Measurements from ENCODE around the gene FOSL2. TPM values are rescaled to one million over a fixed set of nuclear protein-coding genes. Genes with fewer than 3 reads are reported as not detected.

The FOSL2 gene
- polyA plus RNA-seq, 1 of the 3 experiments (the other 2 are of a cell fraction), result 41.7 TPM

- no peak for DNase-seq
- TF ChIP-seq RCOR1 (IDR thresholded peaks at IDR 0.05; ENCODE audit: low read length) (no peak), PBX3 (IDR thresholded peaks at IDR 0.05) (peak; percentile 44; the same call in 1 of the 2 replicates)
- Histone ChIP-seq H3K4me1 (ENCODE audit: control insufficient read depth in 1 of 2, insufficient read depth in 2 of 2, low read depth in 1 of 2, low read length in 1 of 2) (peaks cover 0 to 6% of the 10 kb centered on the region in 2 experiments; a peak in 1 of 4 replicates), H3K36me3 (replicated peaks in 1 of 2; ENCODE audit: control insufficient read depth in 1 of 2, insufficient read depth in 2 of 2, low read length in 1 of 2) (no peaks in the 10 kb centered on the region), H3K9me3 (no peaks in the 10 kb centered on the region), H3K27me3 (ENCODE audit: insufficient read depth) (no peaks in the 10 kb centered on the region), H3K79me2 (ENCODE audit: insufficient read depth) (no peaks in the 10 kb centered on the region), H3K4me2 (no peak overlapping the region), H3K4me3 (ENCODE audit: low read depth in 2 of 2, low read length in 1 of 2) (no peak overlapping the region), H3K9ac (no peak overlapping the region), H3K9me2 (no peaks in the 10 kb centered on the region), H2AFZ (ENCODE audit: low read depth) (no peak overlapping the region), H4K20me1 (ENCODE audit: insufficient read depth) (no peaks in the 10 kb centered on the region), H3F3A (replicated peaks; ENCODE audit: insufficient read depth) (no peaks in the 10 kb centered on the region), H3K27ac (ENCODE audit: low read depth in 2 of 2, low read length in 1 of 2) (no peak overlapping the region)
- ChIA-PET POLR2A (interaction anchor here (1.8 kb wide), 1 partner anchor 22 kb away, joined by 5 read pairs; no protein-coding TSS in a partner anchor), CTCF (interaction anchor here (2.5 to 4.0 kb wide), 2 partner anchors 12 to 624 kb away, joined by 7 to 13 read pairs; no protein-coding TSS in a partner anchor)
- 95% methylated on average over 9 of the region's 9 CpGs for WGBS (ENCODE audit: low lambda C conversion rate)
Measured at GRCh38 chr2:28377984-28378678, 14.5 kb upstream of the FOSL2 start.

DNA sequence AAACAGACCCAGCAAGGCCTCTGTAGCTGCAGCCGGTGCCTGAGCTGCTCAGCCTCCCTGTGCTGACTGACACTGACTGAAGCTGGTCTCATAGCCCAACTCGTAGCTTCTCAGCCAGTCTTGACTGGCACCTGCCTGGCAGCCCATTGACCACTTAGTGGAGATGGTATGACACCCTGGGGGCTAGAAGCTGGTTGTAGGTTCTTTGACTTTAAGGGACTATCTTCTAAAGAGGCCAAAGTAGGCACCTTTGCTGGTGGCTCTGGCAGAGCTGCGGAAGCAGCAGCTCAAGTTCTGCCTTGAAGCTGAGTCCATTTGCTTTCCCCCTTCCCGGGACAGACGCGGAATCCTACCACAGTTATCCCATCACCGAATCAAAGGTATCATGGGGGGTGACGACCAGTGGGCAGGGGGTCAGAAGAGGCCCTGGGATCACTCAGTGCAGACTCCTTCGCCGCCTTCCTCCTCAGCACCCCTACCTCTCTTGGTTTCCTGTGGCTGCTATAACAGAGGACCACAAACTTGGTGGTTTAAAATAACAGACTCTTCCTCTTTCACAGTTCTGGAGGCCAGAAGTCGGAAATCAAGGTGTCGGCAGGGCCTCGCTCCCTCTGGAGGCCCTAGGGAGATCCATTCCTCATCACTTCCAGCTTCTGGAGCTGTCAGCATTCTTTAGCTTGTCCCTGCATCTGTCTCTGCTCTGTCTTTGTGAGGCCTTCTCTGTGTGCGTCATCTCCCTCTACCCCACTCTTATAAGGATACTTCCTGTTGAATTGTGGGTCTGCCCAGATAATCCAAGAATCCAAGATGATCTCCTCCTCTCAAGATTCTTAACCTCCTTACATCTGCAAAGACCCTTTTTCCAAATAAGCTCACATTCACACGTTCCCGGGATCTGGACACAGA is 13.7 kb upstream of the FOSL2 start:
- Histone ChIP-seq H4K20me1 (ENCODE audit: insufficient read depth) (no peaks in the 10 kb centered on the region), H3K27me3 (ENCODE audit: insufficient read depth) (no peaks in the 10 kb centered on the region), H3F3A (replicated peaks; ENCODE audit: insufficient read depth) (no peaks in the 10 kb centered on the region), H3K36me3 (replicated peaks in 1 of 2; ENCODE audit: control insufficient read depth in 1 of 2, insufficient read depth in 2 of 2, low read length in 1 of 2) (no peaks in the 10 kb centered on the region), H2AFZ (ENCODE audit: low read depth) (no peak overlapping the region), H3K4me3 (ENCODE audit: low read depth in 2 of 2, low read length in 1 of 2) (no peak overlapping the region), H3K9me3 (no peaks in the 10 kb centered on the region), H3K9me2 (no peaks in the 10 kb centered on the region), H3K4me1 (ENCODE audit: control insufficient read depth in 1 of 2, insufficient read depth in 2 of 2, low read depth in 1 of 2, low read length in 1 of 2) (peaks cover 0 to 6% of the 10 kb centered on the region in 2 experiments; a peak in 1 of 4 replicates), H3K9ac (no peak overlapping the region), H3K4me2 (no peak overlapping the region), H3K79me2 (ENCODE audit: insufficient read depth) (no peaks in the 10 kb centered on the region), H3K27ac (ENCODE audit: low read depth in 2 of 2, low read length in 1 of 2) (no peak overlapping the region)
- WGBS (ENCODE audit: low lambda C conversion rate), result 91% methylated on average over 12 of the region's 16 CpGs
- POLR2A ChIA-PET, result interaction anchor here (0.6 to 1.8 kb wide), 2 partner anchors 23 to 101 kb away, joined by 3 to 5 read pairs; no protein-coding TSS in a partner anchor
- no peak for TF ChIP-seq JUND (IDR thresholded peaks at IDR 0.05)
- no peak for TF ChIP-seq EZH2phosphoT487 (IDR thresholded peaks at IDR 0.05; ENCODE audit: borderline replicate concordance, low read depth)
- TF ChIP-seq SIN3A (IDR thresholded peaks at IDR 0.05; ENCODE audit: borderline replicate concordance, low read depth, low read length), result no peak
- no peak for TF ChIP-seq TAF1 (IDR thresholded peaks at IDR 0.05; ENCODE audit: borderline replicate concordance, low read depth, low read length)
- no peak for TF ChIP-seq GATA2 (CRISPR knock-in tag; IDR thresholded peaks at IDR 0.05)
- TF ChIP-seq SMC3 (IDR thresholded peaks at IDR 0.05; ENCODE audit: low read depth, low read length), result no peak
- no peak for TF ChIP-seq RAD21 (IDR thresholded peaks at IDR 0.05; ENCODE audit: low read length)
- TF ChIP-seq POLR2AphosphoS5 (IDR thresholded peaks at IDR 0.05; ENCODE audit: low read depth, low read length), result no peak
- TF ChIP-seq, protein P1, sequence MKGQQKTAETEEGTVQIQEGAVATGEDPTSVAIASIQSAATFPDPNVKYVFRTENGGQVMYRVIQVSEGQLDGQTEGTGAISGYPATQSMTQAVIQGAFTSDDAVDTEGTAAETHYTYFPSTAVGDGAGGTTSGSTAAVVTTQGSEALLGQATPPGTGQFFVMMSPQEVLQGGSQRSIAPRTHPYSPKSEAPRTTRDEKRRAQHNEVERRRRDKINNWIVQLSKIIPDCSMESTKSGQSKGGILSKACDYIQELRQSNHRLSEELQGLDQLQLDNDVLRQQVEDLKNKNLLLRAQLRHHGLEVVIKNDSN (IDR thresholded peaks at IDR 0.05; ENCODE audit: borderline replicate concordance, low read depth), result no peak
- TF ChIP-seq, protein P2, sequence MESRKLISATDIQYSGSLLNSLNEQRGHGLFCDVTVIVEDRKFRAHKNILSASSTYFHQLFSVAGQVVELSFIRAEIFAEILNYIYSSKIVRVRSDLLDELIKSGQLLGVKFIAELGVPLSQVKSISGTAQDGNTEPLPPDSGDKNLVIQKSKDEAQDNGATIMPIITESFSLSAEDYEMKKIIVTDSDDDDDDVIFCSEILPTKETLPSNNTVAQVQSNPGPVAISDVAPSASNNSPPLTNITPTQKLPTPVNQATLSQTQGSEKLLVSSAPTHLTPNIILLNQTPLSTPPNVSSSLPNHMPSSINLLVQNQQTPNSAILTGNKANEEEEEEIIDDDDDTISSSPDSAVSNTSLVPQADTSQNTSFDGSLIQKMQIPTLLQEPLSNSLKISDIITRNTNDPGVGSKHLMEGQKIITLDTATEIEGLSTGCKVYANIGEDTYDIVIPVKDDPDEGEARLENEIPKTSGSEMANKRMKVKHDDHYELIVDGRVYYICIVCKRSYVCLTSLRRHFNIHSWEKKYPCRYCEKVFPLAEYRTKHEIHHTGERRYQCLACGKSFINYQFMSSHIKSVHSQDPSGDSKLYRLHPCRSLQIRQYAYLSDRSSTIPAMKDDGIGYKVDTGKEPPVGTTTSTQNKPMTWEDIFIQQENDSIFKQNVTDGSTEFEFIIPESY (IDR thresholded peaks at IDR 0.05; ENCODE audit: borderline replicate concordance, low read depth), result no peak
- DNase-seq, result no peak
- CTCF ChIA-PET, result interaction anchor here (0.6 to 4.0 kb wide), 6 partner anchors 11 to 695 kb away, joined by 3 to 13 read pairs (median 5); no protein-coding TSS in a partner anchor
